Activated naive CD8-positive, alpha-beta T cell treated with anti-CD3 and anti-CD28 coated beads, Interleukin-2, amount 50 U/mL, for 16 hours (primary cell): Measurements from ENCODE around the gene ATP5F1C.
"Not testable (repeated sequence)": the region's sequence is repeated elsewhere in the genome, so short reads cannot be mapped to it uniquely, and the experiment has no call there.

ENCODE experiments used
- DNase-seq: peaks from one replicate; pipeline ENCODE4 v3.0.0-alpha.2; 2020; ENCODE audit warnings: low read depth, low spot score

Gene ATP5F1C

DNA sequence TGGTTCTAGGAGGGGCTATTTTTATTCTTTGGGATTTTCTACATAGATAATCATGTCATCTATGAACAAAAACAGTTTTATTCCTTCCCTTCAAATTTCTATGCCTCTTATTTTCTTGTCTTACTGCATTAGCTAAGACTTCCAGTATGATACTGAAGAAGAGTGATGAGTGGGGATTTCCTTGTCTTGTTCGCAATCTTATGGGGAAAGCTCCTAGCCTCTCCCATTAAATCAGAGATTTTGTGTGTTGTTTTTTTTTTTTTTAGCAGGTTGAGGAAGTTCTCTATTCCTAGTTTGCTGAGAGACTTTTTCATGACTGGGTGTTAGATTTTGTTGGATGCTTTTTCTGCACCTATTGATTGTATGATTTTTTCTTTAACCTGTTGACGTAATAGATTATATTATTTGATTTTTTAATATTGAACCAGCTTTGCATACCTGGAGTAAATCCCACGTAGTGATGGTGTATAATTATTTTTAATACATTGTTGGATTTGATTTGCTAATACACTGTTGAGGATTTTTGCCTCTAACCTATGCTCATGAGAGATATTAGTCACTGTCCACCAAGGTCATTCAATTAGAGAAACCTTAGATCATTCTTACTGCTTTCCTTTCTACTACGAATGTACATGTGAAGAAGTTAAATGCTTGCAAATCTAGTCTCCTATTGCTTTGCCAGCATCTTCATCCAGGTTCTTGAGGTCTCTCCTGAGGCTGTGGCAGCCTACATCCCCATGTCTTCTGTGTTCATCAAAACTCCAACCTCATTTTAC is 6.5 kb downstream of the ATP5F1C start:
- DNase-seq: no peak

GRCh38 chr10:7795605-7796004 is 7.6 kb downstream of the ATP5F1C start:
- DNase-seq: no peak

DNA sequence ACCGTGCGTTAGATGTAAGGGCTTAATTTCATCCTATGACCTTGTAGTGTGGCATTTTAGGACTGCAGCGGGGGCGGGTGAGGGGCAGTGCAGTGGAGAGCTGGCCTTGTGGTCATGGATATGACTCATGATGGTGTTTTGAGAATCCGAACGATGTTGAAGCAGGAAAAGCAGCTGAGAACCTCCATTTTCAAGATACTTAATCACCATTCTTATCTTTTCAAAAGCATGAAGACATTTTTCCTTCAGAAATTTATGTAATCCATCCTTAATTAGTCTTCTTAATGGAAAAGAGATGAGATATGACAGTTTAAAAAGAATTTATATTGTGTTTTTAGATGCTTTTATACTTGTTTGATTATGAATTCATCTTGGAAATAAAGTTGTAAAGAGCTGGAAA is 9.6 kb downstream of the ATP5F1C start:
- no peak for DNase-seq

DNA sequence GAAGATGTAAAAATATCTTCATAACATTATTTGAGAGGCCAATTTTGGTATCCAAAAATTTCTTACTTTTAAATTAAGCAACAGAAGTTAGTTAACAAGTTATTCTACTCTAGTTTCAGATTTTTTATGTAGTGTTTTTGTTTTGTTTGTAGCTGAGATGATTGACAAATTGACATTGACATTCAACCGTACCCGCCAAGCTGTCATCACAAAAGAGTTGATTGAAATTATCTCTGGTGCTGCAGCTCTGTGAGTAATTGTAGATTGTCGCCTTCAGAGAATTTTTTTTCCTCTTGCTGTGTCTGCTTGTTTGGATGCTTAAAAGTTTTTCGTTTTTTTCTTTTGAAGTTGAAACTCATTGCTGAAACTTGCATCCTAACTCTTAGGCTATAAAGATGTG is 14.6 kb downstream of the ATP5F1C start:
- DNase-seq: no peak

DNA sequence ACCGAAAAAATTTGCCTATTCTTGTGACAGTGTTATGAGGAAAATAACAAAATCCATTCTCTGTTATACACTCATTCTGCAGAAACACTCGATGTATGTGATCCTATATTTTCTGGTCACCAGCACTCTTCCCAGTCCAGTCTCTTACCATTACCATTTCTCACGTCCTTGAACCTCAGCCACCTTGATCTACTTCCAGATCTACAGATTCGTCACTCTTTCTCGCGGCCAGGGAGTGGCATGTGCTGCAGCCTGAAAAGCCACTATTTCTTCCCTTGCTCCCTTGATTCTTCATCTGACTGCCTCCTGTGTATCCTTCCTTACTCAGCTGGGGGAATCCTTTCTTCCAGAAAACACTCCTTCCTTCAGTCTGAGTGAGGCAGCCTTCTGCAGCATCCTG is 16.2 kb downstream of the ATP5F1C start:
- no peak for DNase-seq

DNA sequence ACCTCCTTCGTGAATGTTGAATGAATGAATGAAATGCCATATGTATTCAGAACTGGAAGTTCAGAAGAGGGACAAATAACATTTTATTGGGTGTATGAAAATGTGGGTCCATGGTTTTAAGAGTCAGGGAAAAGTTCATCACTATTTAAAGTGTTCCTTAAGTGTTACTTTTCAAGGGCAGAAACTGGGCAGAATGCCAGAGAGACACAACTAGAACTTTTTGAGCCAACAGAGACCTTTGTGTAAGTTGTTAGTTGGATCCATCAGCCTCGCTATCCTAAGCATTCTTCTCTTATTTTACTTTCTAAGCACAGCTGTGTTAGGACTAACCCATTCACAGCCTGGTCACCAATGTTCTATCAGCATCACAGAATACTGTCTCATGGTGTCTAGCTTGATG is 16.8 kb downstream of the ATP5F1C start:
- DNase-seq: no peak

DNA sequence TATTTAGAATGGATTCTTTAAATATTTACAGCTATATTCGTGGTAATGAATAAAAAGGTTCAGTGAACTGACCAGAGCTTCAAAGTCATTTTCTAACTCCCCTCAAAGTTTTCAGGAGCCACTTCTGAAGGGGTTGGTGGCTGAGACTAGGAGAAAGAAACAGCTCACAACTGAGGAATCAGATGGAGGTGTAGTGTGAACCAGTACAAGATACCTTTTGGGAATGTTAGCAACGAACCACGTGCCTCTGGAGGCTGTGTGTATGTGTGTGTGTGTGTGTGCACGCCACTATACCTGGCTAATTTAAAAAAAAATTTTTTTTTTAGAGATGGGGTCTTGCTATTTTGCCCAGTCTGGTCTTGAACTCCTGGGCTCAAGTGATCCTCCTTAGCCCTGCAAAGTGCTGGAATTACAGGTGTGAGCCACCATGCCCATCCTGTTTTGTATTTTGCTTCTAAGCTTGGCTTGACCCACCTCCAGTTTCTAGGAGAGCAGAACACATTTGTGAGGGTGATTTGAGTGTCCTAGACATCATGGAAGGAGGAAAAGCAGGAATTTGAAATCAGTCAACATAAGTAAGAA is 20.8 kb downstream of the ATP5F1C start:
- no peak for DNase-seq

DNA sequence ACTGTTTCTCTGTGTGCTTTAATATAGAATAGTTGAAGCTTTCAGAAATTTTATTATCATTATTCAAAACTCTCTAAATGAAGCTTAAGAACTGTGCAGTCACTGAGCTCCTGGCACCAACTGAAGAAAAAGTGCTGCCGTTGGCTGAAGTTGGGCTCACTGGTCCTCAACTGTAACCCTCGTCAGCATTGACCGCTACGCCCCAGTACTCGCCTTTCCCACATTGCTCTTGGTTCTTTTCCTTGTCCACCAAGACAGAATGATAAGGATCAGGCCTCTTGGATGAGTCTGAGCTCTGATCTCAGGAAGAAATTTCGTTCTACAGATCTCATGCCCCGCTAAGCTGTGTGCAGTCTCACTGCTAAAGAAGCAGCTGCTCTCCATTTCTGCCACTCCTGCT is 22.5 kb downstream of the ATP5F1C start:
- no peak for DNase-seq

GRCh38 chr10:7811000-7811399 is 23.0 kb downstream of the ATP5F1C start:
- DNase-seq: no peak

DNA sequence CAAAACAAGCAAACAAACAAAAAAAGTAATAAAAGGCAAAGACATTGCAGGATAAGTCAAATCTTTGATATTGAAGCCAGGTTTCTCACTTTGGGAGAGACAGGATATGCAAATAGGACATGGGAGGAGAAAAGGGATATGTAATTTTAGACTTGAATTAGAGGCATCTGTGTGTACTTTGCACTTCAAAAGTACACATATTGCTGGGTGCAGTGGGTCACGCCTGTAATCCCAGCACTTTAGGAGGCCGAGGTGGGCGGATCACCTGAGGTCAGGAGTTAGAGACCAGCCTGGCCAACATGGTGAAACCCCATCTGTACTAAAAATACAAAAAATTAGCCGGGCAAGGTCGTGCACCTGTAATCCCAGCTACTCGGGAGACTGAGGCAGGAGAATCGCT is 23.8 kb downstream of the ATP5F1C start:
- not testable (repeated sequence) for DNase-seq

GRCh38 chr10:7813481-7813880 is 25.5 kb downstream of the ATP5F1C start:
- DNase-seq: no peak

DNA sequence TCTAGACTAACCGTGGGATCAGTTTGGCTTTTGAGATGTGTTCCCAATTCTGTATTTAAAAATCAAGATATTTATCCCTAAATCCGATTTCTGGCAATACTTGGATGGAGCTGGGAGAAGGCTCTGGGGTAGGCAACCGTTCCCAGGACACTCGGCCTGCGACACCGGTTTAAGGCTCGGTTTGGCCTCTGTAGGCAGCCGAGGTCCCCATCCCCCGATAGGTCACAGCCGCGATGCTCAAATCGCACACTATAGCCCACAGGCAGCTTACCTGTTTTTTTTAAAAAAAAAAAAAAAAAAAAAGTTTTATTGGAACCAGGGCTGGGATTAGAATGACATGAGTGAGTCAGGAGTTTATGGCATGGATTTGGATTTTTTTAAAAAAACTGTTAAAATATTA is 29.6 kb downstream of the ATP5F1C start:
- no peak for DNase-seq

- DNase-seq: no peak
These were observed 30.0 kb downstream of the ATP5F1C start for GRCh38 chr10:7817984-7818294.

- peak; percentile 86 for DNase-seq
These were observed 30.5 kb downstream of the ATP5F1C start, which contains the start of gene TAF3 for GRCh38 chr10:7818295-7819120. TAF3 (plus strand) TSS chr10:7818505; CDS start chr10:7818710, 205 bp downstream.

- DNase-seq: no peak
These were observed 31.1 kb downstream of the ATP5F1C start for GRCh38 chr10:7819121-7819460.

- no peak for DNase-seq
These were observed 36.3 kb downstream of the ATP5F1C start for GRCh38 chr10:7824251-7824650.

- DNase-seq: no peak
These were observed 39.0 kb downstream of the ATP5F1C start for GRCh38 chr10:7826971-7827370.

- no peak for DNase-seq
These were observed 41.4 kb downstream of the ATP5F1C start for GRCh38 chr10:7829289-7829834.

GRCh38 chr10:7832060-7832459 is 44.1 kb downstream of the ATP5F1C start:
- DNase-seq: no peak

DNA sequence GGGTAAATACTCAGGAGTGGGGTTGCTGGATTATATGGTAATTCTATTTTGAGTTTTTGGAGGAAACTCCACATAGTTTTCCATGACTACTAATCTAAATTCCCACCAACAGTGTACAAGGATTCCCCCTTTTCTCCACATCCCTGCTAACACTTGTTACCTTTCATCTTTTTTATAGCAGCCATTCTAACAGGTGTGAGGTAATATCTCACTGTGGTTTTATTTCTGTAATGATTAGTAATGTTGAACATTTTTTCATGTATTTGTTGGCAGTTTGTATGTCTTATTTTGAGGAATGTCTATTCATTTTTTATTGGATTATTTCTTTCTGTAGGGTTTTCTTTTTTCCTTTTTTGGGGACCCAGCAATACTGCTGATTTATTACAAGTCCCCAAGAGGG is 45.2 kb downstream of the ATP5F1C start:
- DNase-seq: no peak

- DNase-seq: no peak
These were observed 46.3 kb downstream of the ATP5F1C start for GRCh38 chr10:7834262-7834661.

- DNase-seq: no peak
These were observed 48.6 kb downstream of the ATP5F1C start for GRCh38 chr10:7836571-7836970.

GRCh38 chr10:7846591-7846990 is 58.6 kb downstream of the ATP5F1C start:
- DNase-seq: no peak
